IPS-15b (cell line): ENCODE measurements around the gene HDGFL2.
"Not testable (repeated sequence)": the region's sequence is repeated elsewhere in the genome, so short reads cannot be mapped to it uniquely, and the experiment has no call there.

Experiments used
- H3K27me3 ChIP-seq: one replicate; pipeline ENCODE4 v1.6.1; 2013; ENCODE audit warnings: low read length; ENCODE audit not compliant: control insufficient read depth, insufficient read depth
- H3K36me3 ChIP-seq: one replicate; pipeline ENCODE4 v1.6.1; 2013; ENCODE audit warnings: low read length; ENCODE audit not compliant: control insufficient read depth, insufficient read depth
- H3K4me1 ChIP-seq: one replicate; pipeline ENCODE4 v1.6.1; 2013; ENCODE audit warnings: mild to moderate bottlenecking, low read length; ENCODE audit not compliant: control insufficient read depth, insufficient read depth
- H3K4me3 ChIP-seq: one replicate; pipeline ENCODE4 v1.5.1; 2013; ENCODE audit warnings: low read depth, low read length
- H3K9ac ChIP-seq: one replicate; pipeline ENCODE4 v1.6.1; 2013; ENCODE audit warnings: low read depth, mild to moderate bottlenecking, low read length
- H3K9me3 ChIP-seq: one replicate; pipeline ENCODE4 v1.6.1; 2013; ENCODE audit warnings: mild to moderate bottlenecking, low read length; ENCODE audit not compliant: control insufficient read depth, insufficient read depth

HDGFL2 gene

DNA sequence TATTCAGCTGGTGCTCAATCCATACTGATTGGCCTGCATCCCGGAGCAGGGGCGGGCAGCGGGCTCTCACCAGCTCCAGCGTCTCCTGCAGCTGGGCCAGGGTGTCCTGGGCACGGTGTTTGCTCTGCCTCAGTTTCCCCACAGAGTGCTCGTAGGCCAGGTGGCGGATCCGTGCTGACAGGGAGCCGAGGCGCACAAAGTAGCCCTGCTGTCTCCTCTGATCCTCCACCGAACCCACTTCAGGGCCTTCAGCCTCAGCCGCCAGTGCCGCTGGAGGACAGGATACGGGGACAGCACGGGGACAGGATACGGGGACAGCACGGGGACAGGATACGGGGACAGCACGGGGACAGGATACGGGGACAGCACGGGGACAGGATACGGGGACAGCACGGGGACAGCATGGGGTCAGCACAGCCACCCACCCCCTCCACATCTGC is 53.5 kb downstream of the HDGFL2 start:
- Histone ChIP-seq H3K4me1 (no peaks in the 10 kb centered on the region), H3K4me3 (no peak overlapping the region), H3K9ac (no peak overlapping the region), H3K27me3 (no peaks in the 10 kb centered on the region), H3K9me3 (no peaks in the 10 kb centered on the region), H3K36me3 (no peaks in the 10 kb centered on the region)

DNA sequence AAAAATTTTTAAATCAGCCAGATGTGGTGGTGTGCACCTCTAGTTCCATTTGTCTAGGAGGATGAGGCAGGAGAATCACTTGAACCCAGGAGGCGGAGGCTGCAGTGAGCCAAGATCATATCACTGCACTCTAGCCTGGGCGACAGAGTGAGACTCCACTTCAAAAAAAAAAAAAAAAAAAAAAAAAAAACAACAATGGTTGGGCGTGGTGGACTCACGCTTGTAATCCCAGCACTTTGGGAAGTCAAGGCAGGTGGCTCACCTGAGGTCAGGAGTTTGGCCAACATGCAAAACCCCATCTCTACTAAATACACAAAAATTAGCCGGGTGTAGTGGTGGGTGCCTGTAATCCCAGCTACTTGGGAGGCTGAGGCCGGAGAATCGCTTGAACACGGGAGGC is 55.3 kb downstream of the HDGFL2 start:
- H3K4me1 ChIP-seq, H3K27me3 ChIP-seq, H3K4me3 ChIP-seq, H3K9me3 ChIP-seq, H3K36me3 ChIP-seq, H3K9ac ChIP-seq: not testable (repeated sequence)

DNA sequence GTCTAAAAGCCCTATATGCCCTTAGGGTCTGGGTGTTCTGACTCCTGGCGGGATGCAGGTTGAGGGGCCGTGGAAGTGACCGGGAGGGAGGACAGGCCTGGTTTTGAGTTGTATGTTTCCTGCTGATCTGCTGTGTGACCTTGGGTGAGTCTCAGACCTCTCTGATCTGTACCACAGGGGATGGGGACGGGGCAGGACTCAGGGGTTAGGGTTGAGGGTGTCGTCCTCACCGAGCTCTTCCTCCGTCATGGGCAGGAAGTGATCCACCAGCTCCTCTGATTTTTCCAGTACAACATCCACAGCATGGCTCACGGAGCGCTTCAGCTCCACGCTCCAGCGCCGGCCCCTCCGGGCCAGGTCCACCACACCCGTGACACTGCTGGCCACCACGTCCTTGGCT is 56.7 kb downstream of the HDGFL2 start:
- H3K4me1 ChIP-seq = no peaks in the 10 kb centered on the region
- no peaks in the 10 kb centered on the region for H3K9me3 ChIP-seq
- no peaks in the 10 kb centered on the region for H3K36me3 ChIP-seq
- H3K9ac ChIP-seq = no peak overlapping the region
- no peak overlapping the region for H3K4me3 ChIP-seq
- H3K27me3 ChIP-seq = peaks cover 7% of the 10 kb centered on the region

DNA sequence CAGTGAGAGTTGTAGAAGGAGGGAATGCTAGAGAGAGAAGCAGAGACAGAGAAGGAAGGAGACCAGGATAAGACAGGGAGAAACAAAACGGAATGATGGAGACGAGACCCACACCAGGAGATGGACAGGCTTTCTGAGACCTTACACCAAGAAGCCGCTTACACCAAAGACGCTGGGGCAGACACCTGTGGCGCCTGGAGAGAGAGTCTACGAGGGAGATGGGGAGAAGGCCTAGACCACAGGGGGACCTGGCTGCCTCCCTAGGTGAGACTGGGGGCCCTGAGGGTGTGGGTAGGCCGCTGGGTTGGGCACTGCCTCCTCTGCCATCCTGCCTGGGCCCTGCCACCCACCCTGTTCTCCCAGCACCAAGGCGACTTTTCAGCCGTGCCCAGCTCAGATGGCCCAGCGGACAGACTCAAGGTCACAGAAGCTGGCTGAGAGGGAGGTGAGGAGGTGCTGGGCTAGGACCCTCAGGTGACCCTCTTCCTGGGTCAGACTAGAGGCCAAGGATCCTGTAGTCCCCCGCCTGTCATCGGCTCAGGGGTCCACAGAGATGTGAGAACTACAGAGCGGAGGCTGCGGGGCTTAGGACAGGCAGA is 57.9 kb downstream of the HDGFL2 start:
- Histone ChIP-seq H3K27me3 (peaks cover 14% of the 10 kb centered on the region), H3K9ac (no peak overlapping the region), H3K4me3 (no peak overlapping the region), H3K36me3 (no peaks in the 10 kb centered on the region), H3K9me3 (no peaks in the 10 kb centered on the region), H3K4me1 (no peaks in the 10 kb centered on the region)

DNA sequence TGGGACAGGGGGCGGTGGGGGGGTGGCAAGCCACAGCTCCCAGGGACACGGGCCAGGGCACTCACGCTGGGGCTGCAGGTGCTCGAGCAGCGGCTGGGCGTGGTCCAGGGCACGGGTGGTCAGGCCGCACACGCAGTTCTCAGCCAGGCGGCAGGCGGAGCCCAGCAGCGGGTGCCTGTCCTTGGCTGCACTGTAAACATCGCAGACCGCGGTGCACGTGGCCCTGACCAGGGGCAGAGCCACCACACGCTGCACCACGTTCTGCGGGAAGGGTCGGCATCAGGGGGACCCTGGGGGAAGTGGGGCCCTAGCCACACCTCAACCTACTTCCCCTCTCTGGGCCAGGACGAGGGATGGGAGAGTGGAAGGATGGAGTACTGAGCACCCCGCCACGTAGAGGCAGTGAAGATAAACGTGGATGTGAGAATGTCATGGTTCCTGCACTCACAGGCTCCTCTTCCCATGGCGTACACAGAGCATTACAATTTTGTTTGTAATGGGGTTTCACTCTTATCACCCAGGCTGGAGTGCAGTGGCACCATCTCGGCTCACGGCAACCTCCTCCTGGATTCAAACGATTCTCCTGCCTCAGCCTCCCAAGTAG is 59.6 kb downstream of the HDGFL2 start:
- H3K9ac ChIP-seq = no peak overlapping the region
- H3K36me3 ChIP-seq = no peaks in the 10 kb centered on the region
- H3K4me1 ChIP-seq = no peaks in the 10 kb centered on the region
- no peaks in the 10 kb centered on the region for H3K9me3 ChIP-seq
- peaks cover 14% of the 10 kb centered on the region for H3K27me3 ChIP-seq
- H3K4me3 ChIP-seq = no peak overlapping the region

DNA sequence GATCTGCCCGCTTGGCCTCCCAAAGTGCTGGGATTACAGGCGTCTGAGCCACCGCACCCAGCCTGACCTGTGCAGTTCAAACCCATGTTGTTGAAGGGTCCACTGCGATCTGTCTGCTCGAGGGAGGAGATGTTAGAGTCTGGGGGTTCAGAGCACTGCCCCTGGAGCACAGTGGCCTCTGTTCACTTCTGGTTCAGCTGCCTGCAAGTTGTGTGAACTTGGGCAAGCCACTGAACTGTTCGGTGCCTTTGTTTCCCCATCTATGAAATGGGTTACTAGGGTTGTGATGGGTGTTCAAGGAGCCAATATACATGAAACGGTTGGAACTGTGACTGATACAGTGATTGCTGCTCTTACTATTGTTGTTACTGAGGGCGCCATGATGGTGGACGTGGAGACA is 61.2 kb downstream of the HDGFL2 start:
- Histone ChIP-seq H3K9ac (no peak overlapping the region), H3K36me3 (no peaks in the 10 kb centered on the region), H3K4me3 (no peak overlapping the region), H3K4me1 (no peaks in the 10 kb centered on the region), H3K27me3 (peaks cover 14% of the 10 kb centered on the region), H3K9me3 (no peaks in the 10 kb centered on the region)

DNA sequence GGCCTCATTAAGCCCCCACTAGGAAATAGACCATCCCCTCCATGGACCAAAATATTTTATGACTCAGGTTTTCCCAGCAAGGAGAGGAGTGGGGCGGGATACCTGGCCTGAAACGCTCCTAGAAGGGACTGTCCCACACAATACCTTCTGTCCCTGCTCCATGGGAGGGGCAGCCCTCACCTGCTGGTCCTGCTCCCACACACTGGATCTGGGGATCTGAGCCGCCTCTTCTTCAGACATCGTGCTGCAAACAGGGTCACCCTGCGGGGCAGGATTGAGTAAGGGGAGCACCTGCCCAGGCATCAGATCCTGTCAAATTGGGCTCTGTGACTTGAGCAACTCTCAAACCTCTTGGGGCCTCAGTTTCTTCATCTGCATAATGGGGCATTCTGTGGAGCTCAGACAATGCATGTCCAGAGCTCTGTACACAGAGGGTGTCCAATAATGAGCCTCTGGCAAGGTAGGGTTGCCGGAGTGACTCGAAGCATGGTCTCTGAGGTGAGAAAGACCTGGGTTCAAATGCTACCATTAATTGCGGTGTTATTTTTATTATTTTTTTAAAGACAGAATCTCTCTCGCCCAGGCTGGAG is 61.8 kb downstream of the HDGFL2 start:
- H3K27me3 ChIP-seq = peaks cover 14% of the 10 kb centered on the region
- no peak overlapping the region for H3K9ac ChIP-seq
- no peak overlapping the region for H3K4me3 ChIP-seq
- no peaks in the 10 kb centered on the region for H3K4me1 ChIP-seq
- H3K36me3 ChIP-seq = no peaks in the 10 kb centered on the region
- no peaks in the 10 kb centered on the region for H3K9me3 ChIP-seq

DNA sequence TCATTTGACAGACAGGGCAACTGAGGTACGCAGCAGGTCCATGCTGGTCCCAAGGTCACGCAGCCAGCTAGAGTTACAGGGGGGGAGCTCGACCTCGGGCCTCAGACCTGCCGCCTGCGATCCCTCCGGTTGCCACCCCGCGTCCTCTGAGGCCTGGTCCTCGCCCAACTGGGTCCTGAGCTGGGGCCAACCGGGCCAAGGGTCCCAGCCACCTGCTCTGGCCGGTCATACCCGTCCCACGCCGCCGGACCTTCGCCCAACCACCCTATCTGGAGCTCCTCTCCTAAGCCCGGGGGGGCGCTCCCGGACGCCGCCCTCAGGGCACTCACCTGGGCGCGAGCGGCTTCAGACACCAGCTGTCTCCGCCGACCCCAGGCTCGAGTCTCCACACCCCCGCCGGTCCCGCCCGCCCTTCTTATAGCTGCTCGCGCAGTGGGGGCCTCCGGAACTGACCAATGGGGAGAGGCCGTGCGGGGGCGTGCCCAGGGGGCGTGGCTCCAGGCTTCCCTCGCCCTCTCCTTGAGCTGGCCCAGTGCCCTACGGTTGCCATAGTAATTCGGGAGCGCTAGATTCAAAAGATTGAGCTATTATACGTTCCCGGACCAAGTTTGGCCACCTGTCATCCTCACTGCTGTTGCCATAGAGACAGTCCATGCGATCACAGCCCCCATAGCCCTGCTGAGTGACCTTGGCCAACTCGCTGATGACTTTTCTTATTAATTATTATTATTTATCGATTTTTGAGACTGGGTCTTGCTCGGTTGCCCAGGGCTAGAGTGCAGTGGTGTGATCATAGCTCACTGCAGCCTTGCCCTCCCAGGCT is 63.0 kb downstream of the HDGFL2 start, which contains the start of gene PLIN5:
Gene PLIN5, minus strand, starts transcription at position 389 of the 823 bp plus-strand sequence. CDS start 1,150 bp downstream, outside the sequence.
- Histone ChIP-seq H3K9ac (no peak within 1 kb of the TSS), H3K27me3 (peaks cover 14% of the 10 kb centered on the region), H3K4me3 (peak within 1 kb of the TSS; percentile 35), H3K4me1 (peaks cover 2% of the 10 kb centered on the region), H3K36me3 (no peaks in the 10 kb centered on the region), H3K9me3 (no peaks in the 10 kb centered on the region)

DNA sequence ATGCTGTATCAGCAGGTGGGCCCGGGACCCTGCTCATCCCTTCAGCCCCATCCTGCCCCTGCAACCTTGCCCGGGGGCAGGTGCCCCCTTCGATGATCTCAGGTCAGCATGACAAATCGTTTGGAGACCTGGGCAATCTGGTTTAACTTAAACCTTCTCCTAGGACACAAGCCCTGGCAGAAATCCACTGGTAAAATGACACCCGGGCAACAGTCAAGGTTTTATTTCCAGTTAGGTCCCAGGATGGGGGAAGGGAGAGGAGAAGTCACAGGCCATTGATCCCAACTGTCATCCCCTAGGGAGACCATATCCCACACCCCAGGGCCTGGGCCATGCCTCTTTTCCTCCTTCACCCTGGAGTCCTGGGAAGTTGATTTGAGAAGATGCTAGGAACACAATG is 64.7 kb downstream of the HDGFL2 start:
- peaks cover 14% of the 10 kb centered on the region for H3K27me3 ChIP-seq
- peaks cover 2% of the 10 kb centered on the region for H3K4me1 ChIP-seq
- no peak overlapping the region for H3K4me3 ChIP-seq
- H3K9ac ChIP-seq = no peak overlapping the region
- no peaks in the 10 kb centered on the region for H3K9me3 ChIP-seq
- no peaks in the 10 kb centered on the region for H3K36me3 ChIP-seq

DNA sequence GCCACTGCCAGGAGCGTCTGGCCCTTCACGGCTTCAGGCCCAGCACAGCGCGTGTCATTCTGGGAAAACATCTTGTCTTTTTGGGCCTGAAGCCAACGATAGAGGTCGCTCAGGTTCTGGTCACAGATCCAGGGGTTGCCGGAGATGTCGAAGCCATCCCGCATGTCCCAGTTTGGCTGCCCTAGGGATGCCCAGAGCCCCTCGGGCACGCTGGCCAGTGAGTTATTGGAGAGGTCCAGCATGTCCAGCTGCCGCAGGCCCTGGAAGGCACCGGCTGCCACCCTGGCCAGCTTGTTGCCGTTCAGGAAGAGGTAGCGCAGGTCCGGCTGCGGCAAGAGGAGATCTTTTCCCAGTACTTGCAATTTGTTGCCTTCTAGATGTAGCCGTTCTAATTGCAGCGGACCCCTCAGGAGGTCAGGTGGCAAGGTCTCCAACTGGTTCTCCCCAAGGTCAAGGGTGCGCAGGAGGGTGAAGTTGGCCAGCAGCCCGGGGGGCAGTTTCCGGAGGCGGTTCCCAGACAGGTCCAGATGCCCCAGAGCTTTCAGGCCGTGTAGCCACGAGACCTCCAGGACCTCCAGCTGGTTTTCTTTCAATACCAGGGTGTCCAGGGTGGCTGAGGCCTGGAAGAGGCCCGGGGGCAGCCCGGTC is 66.0 kb downstream of the HDGFL2 start:
- Histone ChIP-seq H3K9ac (no peak overlapping the region), H3K27me3 (peaks cover 14% of the 10 kb centered on the region), H3K4me3 (no peak overlapping the region), H3K36me3 (no peaks in the 10 kb centered on the region), H3K4me1 (peaks cover 2% of the 10 kb centered on the region), H3K9me3 (no peaks in the 10 kb centered on the region)

DNA sequence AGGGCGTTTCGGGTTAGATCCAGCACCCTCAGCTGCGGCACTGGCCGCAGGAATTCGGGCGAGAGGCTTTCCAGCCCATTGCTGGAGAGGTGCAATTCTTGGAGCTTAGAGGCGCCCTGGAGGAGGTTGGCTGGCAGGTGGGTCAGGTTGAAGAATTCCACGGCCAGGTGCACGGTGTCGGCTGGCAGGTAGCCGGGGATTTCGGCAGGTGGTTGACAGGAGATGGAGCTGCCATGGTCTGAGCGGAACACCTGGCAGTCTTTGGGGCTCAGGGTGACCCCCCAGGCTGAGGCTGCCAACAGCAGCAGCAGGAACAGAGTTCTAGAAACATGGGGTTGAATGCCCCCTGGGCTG is 66.5 kb downstream of the HDGFL2 start:
- Histone ChIP-seq H3K36me3 (no peaks in the 10 kb centered on the region), H3K4me1 (peaks cover 2% of the 10 kb centered on the region), H3K9ac (no peak overlapping the region), H3K9me3 (no peaks in the 10 kb centered on the region), H3K4me3 (no peak overlapping the region), H3K27me3 (peaks cover 9% of the 10 kb centered on the region)
